Thyroid gland (tissue), 4 donors: ENCODE data around the gene MYO18B. TPM values are rescaled to one million over a fixed set of nuclear protein-coding genes. Genes with fewer than 3 reads are reported as not detected.

Experiments used
- DNase-seq, 2 donors: peaks; one replicate each; pipeline ENCODE4 v3.0.0-alpha.2; 2019
- H3K27ac ChIP-seq, 3 donors: fragments of 200-600 bp; sonication (generic); 1 replicate in 2 of 3; 2 replicates in 1 of 3; pipeline ENCODE4 v1.5.1; 2016 to 2019; ENCODE audit warnings: mild to moderate bottlenecking in 1 of 3, moderate library complexity in 1 of 3
- H3K27me3 ChIP-seq: fragments of 200-600 bp; sonication (generic); one replicate; pipeline ENCODE4 v1.5.1; 2019
- H3K36me3 ChIP-seq, 2 donors: fragments of 200-600 bp; sonication (generic); one replicate each; pipeline ENCODE4 v1.5.1; 2016 to 2019
- H3K4me1 ChIP-seq, 2 donors: fragments of 200-600 bp; sonication (generic); one replicate each; pipeline ENCODE4 v1.5.1; 2017 to 2019
- H3K4me3 ChIP-seq, 3 donors: fragments of 200-600 bp; sonication (generic); replicated peaks in 1 of 3; 1 replicate in 2 of 3; 2 replicates in 1 of 3; pipeline ENCODE4 v1.5.1; 2016; ENCODE audit warnings: mild to moderate bottlenecking in 1 of 3
- H3K9me3 ChIP-seq: fragments of 200-600 bp; sonication (generic); one replicate; pipeline ENCODE4 v1.5.1; 2017
- CTCF ChIP-seq, 6 experiments: fragments of 200-600 bp in 3 of 6; fragments of 450-650 bp in 3 of 6; sonication (generic) in 3 of 6; IDR thresholded peaks; one replicate each; pipeline ENCODE4 v1.5.1; 2016 to 2019; ENCODE audit warnings: antibody characterized with exemption in 6 of 6, mild to moderate bottlenecking in 2 of 6, inconsistent platforms in 1 of 6, moderate library complexity in 1 of 6
- POLR2A ChIP-seq, 2 donors: fragments of 450-650 bp; IDR thresholded peaks; one replicate each; pipeline ENCODE4 v1.6.1; 2017; ENCODE audit warnings: antibody characterized with exemption in 2 of 2, mild to moderate bottlenecking in 2 of 2, moderate library complexity in 1 of 2
- WGBS, 2 donors: methylation state at CpG; one replicate each; pipeline ENCODE4 v1.1.5; 2017; 5-methylcytosine and 5-hydroxymethylcytosine counted together
- intact Hi-C: fragments of 100-400 bp; cut with DNase I; formaldehyde crosslinking; loops from one replicate; pipeline ENCODE4 v1.15.1; 2023
- total RNA-seq, 4 donors: library from RNA; depleted of rRNA; stranded (reverse); fragments of >200 nt; gene quantifications; one replicate each; pipeline ENCODE4 v1.2.3, GENCODE V29; 2016

The MYO18B gene
- total RNA-seq, 4 donors from 2014 or later: 0.33 TPM; not detected in 3

DNA sequence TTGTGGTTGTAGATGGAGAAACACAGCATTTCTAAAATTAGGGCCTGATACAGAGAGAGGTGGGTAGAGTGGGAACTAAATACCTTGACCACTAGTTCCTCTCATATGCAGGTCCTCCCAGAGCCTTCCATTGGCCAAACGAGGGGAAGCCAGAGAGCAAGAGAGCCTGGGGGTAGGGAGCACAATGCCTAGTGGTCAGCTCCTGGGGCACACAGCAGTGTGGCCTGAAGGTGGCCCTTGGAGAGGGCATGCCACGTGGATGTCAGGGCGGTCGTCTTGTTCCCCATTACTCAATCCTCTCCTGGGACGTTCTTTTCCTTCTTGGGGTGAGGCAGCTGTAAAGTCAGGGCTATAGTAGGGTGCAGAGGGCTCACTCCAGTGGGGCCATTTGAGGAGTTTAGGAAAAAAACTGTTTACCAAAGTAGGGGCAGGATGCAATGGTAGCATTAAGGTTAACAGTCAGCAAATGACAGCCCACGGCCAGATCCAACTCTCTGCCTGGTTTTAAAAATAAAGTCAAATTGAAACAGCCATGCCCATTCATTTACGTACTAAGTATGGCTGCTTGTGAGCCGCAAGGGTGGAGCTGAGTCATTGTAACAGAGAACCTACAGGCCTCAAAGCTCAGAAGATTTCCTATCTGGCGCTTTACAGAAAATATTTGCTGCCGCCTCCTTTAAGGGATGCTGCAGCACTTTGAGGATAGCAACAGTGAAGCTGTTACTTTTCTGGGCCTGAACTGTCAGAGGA lies 7.6 kb downstream of the MYO18B start:
- no peaks in the 10 kb centered on the region for H3K9me3 ChIP-seq
- TF ChIP-seq POLR2A (IDR thresholded peaks at IDR 0.05): no peak
- no peak for TF ChIP-seq CTCF (IDR thresholded peaks at IDR 0.05)
- intact Hi-C loops: no loop called here
- H3K4me1 ChIP-seq: no peaks in the 10 kb centered on the region
- no peak overlapping the region for H3K4me3 ChIP-seq
- no peak overlapping the region for H3K27ac ChIP-seq
- H3K27me3 ChIP-seq: no peaks in the 10 kb centered on the region
- DNase-seq: no peak
- no peaks in the 10 kb centered on the region for H3K36me3 ChIP-seq
- 91 to 92% methylated on average over 10 of the region's 10 CpGs for WGBS, 2 donors

GRCh38 chr22:25750569-25751173 lies 8.7 kb downstream of the MYO18B start:
- Histone ChIP-seq H3K27me3 (no peaks in the 10 kb centered on the region), H3K27ac (no peak overlapping the region), H3K36me3 (no peaks in the 10 kb centered on the region), H3K9me3 (no peaks in the 10 kb centered on the region), H3K4me3 (no peak overlapping the region), H3K4me1 (no peaks in the 10 kb centered on the region)
- no peak for TF ChIP-seq CTCF (IDR thresholded peaks at IDR 0.05)
- no peak for TF ChIP-seq POLR2A (IDR thresholded peaks at IDR 0.05)
- intact Hi-C loops: no loop called here
- 62 to 69% methylated on average over 6 of the region's 6 CpGs for WGBS, 2 donors
- DNase-seq: no peak

- H3K27me3 ChIP-seq: no peaks in the 10 kb centered on the region
- H3K36me3 ChIP-seq: no peaks in the 10 kb centered on the region
- WGBS, 2 donors: 64 to 77% methylated on average over 4 of the region's 4 CpGs
- H3K4me1 ChIP-seq: no peaks in the 10 kb centered on the region
- no peak overlapping the region for H3K4me3 ChIP-seq
- intact Hi-C loops: no loop called here
- H3K9me3 ChIP-seq: no peaks in the 10 kb centered on the region
- TF ChIP-seq CTCF (IDR thresholded peaks at IDR 0.05) (no peak), POLR2A (IDR thresholded peaks at IDR 0.05) (no peak)
- H3K27ac ChIP-seq: no peak overlapping the region
- DNase-seq: no peak
Observed at GRCh38 chr22:25751174-25751581, 9.2 kb downstream of the MYO18B start.

DNA sequence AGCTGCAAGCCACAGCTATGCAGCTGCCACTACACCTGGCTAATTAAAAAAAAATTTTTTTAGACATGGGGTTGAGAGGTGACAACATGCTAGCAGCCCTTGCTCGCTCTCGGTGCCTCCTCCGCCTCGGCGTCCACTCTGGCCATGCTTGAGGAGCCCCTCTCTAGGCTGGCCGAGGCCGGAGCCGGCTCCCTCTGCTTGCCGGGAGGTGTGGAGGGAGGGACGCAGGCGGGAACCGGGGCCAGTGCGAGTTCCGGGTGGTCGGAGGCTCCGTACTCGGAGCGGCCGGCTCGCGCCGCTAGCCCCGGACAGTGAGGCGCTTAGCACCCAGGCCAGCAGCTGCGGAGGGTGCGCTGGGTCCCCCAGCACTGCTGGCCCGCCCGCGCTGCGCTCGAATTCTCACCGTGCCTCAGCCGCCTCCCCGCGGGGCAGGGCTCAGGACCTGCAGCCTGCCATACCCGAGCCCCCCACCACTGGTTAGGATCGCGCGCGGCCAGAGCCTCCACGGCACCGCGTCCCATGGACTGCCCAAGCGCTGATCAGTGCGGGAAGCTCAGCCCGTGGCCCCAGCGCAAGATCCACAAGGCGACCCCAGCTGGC lies 10.7 kb downstream of the MYO18B start:
- Histone ChIP-seq H3K4me1 (no peaks in the 10 kb centered on the region), H3K36me3 (no peaks in the 10 kb centered on the region), H3K27me3 (no peaks in the 10 kb centered on the region), H3K27ac (no peak overlapping the region), H3K4me3 (no peak overlapping the region), H3K9me3 (no peaks in the 10 kb centered on the region)
- TF ChIP-seq POLR2A (IDR thresholded peaks at IDR 0.05) (no peak), CTCF (IDR thresholded peaks at IDR 0.05) (no peak)
- no peak for DNase-seq
- intact Hi-C loops: no loop called here
- WGBS, 2 donors: 89 to 100% methylated on average over 6 to 15 of the region's 48 CpGs

- TF ChIP-seq CTCF (IDR thresholded peaks at IDR 0.05) (no peak), POLR2A (IDR thresholded peaks at IDR 0.05) (no peak)
- WGBS, 2 donors: 90 to 92% methylated on average over 9 to 14 of the region's 14 CpGs
- DNase-seq: no peak
- no peak overlapping the region for H3K4me3 ChIP-seq
- H3K4me1 ChIP-seq: no peaks in the 10 kb centered on the region
- intact Hi-C loops: no loop called here
- no peaks in the 10 kb centered on the region for H3K27me3 ChIP-seq
- H3K36me3 ChIP-seq: no peaks in the 10 kb centered on the region
- H3K27ac ChIP-seq: no peak overlapping the region
- H3K9me3 ChIP-seq: no peaks in the 10 kb centered on the region
Observed at GRCh38 chr22:25753252-25753651, 11.3 kb downstream of the MYO18B start.
